ENCODE data around the gene VILL. TPM values are rescaled to one million over a fixed set of nuclear protein-coding genes. Genes with fewer than 3 reads are reported as not detected.

Gene VILL
- total RNA-seq, 1 donor from 2014 or later = 1.5 TPM

DNA sequence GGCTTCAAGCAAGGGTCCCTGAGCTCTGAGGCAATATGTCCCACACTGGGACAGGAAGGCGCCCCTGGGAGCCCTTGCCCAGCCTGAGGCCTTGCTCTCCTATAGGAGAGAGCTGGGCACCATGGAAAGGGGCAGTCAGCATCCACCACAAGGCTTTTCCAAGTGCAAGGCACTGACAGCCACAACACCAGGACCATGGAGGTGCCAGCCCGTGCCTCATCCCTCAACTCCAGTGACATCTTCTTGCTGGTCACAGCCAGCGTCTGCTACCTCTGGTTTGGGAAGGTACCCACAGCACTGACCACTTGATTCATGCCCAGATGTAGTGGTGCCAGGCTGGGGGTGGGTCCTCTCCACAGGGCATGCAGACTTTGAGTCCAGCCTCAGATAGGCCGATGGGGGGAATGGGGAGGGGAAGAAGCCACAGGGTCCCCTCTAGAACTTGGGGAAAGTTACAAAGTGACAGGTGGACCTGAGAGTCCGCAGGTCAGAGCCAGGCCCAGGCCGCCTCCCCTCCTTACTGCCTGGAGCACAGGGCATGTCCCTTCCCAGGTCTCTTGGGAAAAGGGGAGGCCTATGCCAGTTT lies 11.8 kb downstream of the VILL start:
- Histone ChIP-seq H4K20me1 (ENCODE audit: insufficient read depth, low read length) (peaks cover 6% of the 10 kb centered on the region), H2AFZ (ENCODE audit: low read depth, low read length) (no peak overlapping the region), H3K4me2 (ENCODE audit: low read length) (no peak overlapping the region), H3K4me1 (ENCODE audit: insufficient read depth, low read length) (peaks cover 12% of the 10 kb centered on the region), H3K27ac (ENCODE audit: low read depth, low read length) (no peak overlapping the region), H3K9me3 (ENCODE audit: insufficient read depth, low read depth, low read length) (no peaks in the 10 kb centered on the region), H3K9ac (ENCODE audit: low read length) (no peak overlapping the region), H3K27me3 (ENCODE audit: insufficient read depth, low read length) (no peaks in the 10 kb centered on the region), H3K4me3 (ENCODE audit: insufficient read depth, low read depth, low read length) (no peak overlapping the region), H3K79me2 (ENCODE audit: insufficient read depth, low read length) (no peaks in the 10 kb centered on the region), H3K36me3 (ENCODE audit: insufficient read depth, low read length) (no peaks in the 10 kb centered on the region)
- DNase-seq (ENCODE audit: low read depth) (no peak), FAIRE-seq (no peak)
- Mint-ChIP-seq H3K27ac (ENCODE audit: unreplicated experiment) (no peak overlapping the region), H3K9me3 (ENCODE audit: unreplicated experiment) (no peaks in the 10 kb centered on the region), H3K4me3 (ENCODE audit: unreplicated experiment) (no peak overlapping the region), H3K36me3 (ENCODE audit: low read depth, unreplicated experiment) (no peaks in the 10 kb centered on the region), H3K4me1 (ENCODE audit: low read depth, unreplicated experiment) (peaks cover 5% of the 10 kb centered on the region), H3K27me3 (ENCODE audit: low read depth, unreplicated experiment) (peaks cover 4% of the 10 kb centered on the region)
- TF ChIP-seq, protein P1, sequence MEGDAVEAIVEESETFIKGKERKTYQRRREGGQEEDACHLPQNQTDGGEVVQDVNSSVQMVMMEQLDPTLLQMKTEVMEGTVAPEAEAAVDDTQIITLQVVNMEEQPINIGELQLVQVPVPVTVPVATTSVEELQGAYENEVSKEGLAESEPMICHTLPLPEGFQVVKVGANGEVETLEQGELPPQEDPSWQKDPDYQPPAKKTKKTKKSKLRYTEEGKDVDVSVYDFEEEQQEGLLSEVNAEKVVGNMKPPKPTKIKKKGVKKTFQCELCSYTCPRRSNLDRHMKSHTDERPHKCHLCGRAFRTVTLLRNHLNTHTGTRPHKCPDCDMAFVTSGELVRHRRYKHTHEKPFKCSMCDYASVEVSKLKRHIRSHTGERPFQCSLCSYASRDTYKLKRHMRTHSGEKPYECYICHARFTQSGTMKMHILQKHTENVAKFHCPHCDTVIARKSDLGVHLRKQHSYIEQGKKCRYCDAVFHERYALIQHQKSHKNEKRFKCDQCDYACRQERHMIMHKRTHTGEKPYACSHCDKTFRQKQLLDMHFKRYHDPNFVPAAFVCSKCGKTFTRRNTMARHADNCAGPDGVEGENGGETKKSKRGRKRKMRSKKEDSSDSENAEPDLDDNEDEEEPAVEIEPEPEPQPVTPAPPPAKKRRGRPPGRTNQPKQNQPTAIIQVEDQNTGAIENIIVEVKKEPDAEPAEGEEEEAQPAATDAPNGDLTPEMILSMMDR (IDR thresholded peaks at IDR 0.05; ENCODE audit: insufficient read depth, low read depth, low read length) = no peak
- TF ChIP-seq EZH2 (IDR thresholded peaks at IDR 0.05; ENCODE audit: insufficient read depth, low read length) = no peak

DNA sequence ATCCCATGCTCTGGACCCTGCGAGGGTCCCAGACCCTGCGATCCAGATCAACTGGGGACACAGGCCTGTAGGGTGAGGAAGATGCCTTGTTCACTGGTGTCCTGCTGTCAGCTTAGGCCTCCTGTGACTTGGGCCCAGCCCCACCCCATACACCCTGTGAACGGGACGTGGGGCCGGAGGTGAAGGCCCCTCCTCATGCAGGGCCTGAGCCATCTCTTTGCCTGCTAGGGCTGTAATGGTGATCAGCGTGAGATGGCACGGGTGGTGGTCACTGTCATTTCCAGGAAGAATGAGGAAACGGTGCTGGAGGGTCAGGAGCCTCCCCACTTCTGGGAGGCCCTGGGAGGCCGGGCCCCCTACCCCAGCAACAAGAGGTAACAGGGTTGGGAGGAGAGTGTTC lies 12.4 kb downstream of the VILL start:
- H3K4me2 ChIP-seq (ENCODE audit: low read length) = no peak overlapping the region
- Mint-ChIP-seq H3K27ac (ENCODE audit: unreplicated experiment) (no peak overlapping the region), H3K27me3 (ENCODE audit: low read depth, unreplicated experiment) (peaks cover 4% of the 10 kb centered on the region), H3K36me3 (ENCODE audit: low read depth, unreplicated experiment) (peaks cover 1% of the 10 kb centered on the region), H3K4me3 (ENCODE audit: unreplicated experiment) (no peak overlapping the region), H3K9me3 (ENCODE audit: unreplicated experiment) (no peaks in the 10 kb centered on the region), H3K4me1 (ENCODE audit: low read depth, unreplicated experiment) (peaks cover 5% of the 10 kb centered on the region)
- H3K36me3 ChIP-seq (ENCODE audit: insufficient read depth, low read length) = no peaks in the 10 kb centered on the region
- no peaks in the 10 kb centered on the region for H3K9me3 ChIP-seq (ENCODE audit: insufficient read depth, low read depth, low read length)
- no peaks in the 10 kb centered on the region for H3K79me2 ChIP-seq (ENCODE audit: insufficient read depth, low read length)
- FAIRE-seq (no peak), DNase-seq (ENCODE audit: low read depth) (no peak)
- H3K27ac ChIP-seq (ENCODE audit: low read depth, low read length) = no peak overlapping the region
- no peaks in the 10 kb centered on the region for H3K27me3 ChIP-seq (ENCODE audit: insufficient read depth, low read length)
- H3K9ac ChIP-seq (ENCODE audit: low read length) = no peak overlapping the region
- no peak overlapping the region for H3K4me3 ChIP-seq (ENCODE audit: insufficient read depth, low read depth, low read length)
- H4K20me1 ChIP-seq (ENCODE audit: insufficient read depth, low read length) = peaks cover 6% of the 10 kb centered on the region
- TF ChIP-seq EZH2 (IDR thresholded peaks at IDR 0.05; ENCODE audit: insufficient read depth, low read length) = no peak
- TF ChIP-seq, protein P1 (IDR thresholded peaks at IDR 0.05; ENCODE audit: insufficient read depth, low read depth, low read length) = no peak
- H2AFZ ChIP-seq (ENCODE audit: low read depth, low read length) = no peak overlapping the region
- peaks cover 12% of the 10 kb centered on the region for H3K4me1 ChIP-seq (ENCODE audit: insufficient read depth, low read length)

DNA sequence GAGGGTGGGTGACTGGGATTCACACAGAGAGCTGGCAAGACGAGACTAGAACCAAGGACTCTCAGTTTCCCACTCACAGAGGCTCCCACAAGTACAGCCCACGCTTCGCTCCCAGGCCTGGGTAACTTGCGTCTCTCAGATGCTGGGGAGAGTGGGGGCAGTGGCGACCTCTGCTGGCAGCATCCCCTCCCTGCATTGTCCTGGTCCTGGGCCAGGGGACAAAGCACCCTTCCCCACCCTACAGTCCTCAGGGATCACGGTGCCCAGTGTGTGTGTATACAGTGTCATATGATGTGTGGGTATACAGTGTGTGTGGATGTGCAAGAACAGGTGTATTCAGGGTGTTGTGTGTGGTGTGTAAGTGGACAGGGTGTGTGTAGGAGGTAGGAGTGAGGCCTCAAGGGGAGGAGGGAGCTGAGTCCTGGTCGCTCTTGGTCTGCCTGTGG lies 12.8 kb downstream of the VILL start:
- no peak overlapping the region for H3K27ac ChIP-seq (ENCODE audit: low read depth, low read length)
- H3K4me1 ChIP-seq (ENCODE audit: insufficient read depth, low read length) = peaks cover 9% of the 10 kb centered on the region
- Mint-ChIP-seq H3K27me3 (ENCODE audit: low read depth, unreplicated experiment) (peaks cover 4% of the 10 kb centered on the region), H3K4me1 (ENCODE audit: low read depth, unreplicated experiment) (peaks cover 5% of the 10 kb centered on the region), H3K9me3 (ENCODE audit: unreplicated experiment) (no peaks in the 10 kb centered on the region), H3K4me3 (ENCODE audit: unreplicated experiment) (no peak overlapping the region), H3K27ac (ENCODE audit: unreplicated experiment) (no peak overlapping the region), H3K36me3 (ENCODE audit: low read depth, unreplicated experiment) (peaks cover 3% of the 10 kb centered on the region)
- no peak overlapping the region for H3K4me2 ChIP-seq (ENCODE audit: low read length)
- H2AFZ ChIP-seq (ENCODE audit: low read depth, low read length) = no peak overlapping the region
- no peaks in the 10 kb centered on the region for H3K27me3 ChIP-seq (ENCODE audit: insufficient read depth, low read length)
- TF ChIP-seq EZH2 (IDR thresholded peaks at IDR 0.05; ENCODE audit: insufficient read depth, low read length) = no peak
- TF ChIP-seq, protein P1 (IDR thresholded peaks at IDR 0.05; ENCODE audit: insufficient read depth, low read depth, low read length) = peak; percentile 78
- DNase-seq (ENCODE audit: low read depth) (no peak), FAIRE-seq (no peak)
- no peaks in the 10 kb centered on the region for H3K36me3 ChIP-seq (ENCODE audit: insufficient read depth, low read length)
- H3K9ac ChIP-seq (ENCODE audit: low read length) = no peak overlapping the region
- no peaks in the 10 kb centered on the region for H3K9me3 ChIP-seq (ENCODE audit: insufficient read depth, low read depth, low read length)
- no peak overlapping the region for H3K4me3 ChIP-seq (ENCODE audit: insufficient read depth, low read depth, low read length)
- H4K20me1 ChIP-seq (ENCODE audit: insufficient read depth, low read length) = peaks cover 6% of the 10 kb centered on the region
- no peaks in the 10 kb centered on the region for H3K79me2 ChIP-seq (ENCODE audit: insufficient read depth, low read length)

Data from astrocyte (in vitro differentiated cells and primary cell).